ENCODE data around the gene PATJ. TPM values are rescaled to one million over a fixed set of nuclear protein-coding genes. Genes with fewer than 3 reads are reported as not detected.

PATJ gene
- polyA plus RNA-seq, 1 donor (not counting 4 experiments of a cell fraction or from before 2014, with no cell fraction given) = 28.1 TPM

DNA sequence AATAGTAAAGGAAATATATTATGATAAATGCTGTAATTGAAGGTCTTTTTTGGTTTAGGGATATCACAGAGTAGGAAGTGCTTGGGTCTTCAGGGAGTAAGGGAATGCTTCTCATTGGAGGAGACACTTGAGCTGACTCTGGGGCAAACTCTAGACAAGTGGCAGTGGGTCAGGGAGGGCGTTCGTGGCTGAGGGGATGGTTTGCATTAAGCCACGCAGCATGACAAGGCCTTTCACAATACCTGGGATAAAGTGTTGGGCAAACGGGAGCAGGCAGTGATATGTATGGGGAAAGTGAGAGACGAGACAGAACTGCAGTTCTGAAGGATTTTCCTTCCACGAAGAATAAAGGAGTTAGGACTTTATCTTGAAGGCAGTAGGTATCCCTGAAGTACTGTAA, 109.0 kb downstream of the PATJ start:
- H3K36me3 ChIP-seq (ENCODE audit: control insufficient read depth in 2 of 2, extremely low read depth in 1 of 2, insufficient read depth in 2 of 2, low read length in 2 of 2) = peaks cover 12 to 13% of the 10 kb centered on the region in 2 experiments
- no peak overlapping the region for H3K27ac ChIP-seq (ENCODE audit: control insufficient read depth, insufficient read depth, low read length)
- no peaks in the 10 kb centered on the region for H3K4me1 ChIP-seq (ENCODE audit: control insufficient read depth, extremely low read depth, insufficient read depth, low read length)
- no peak for DNase-seq (ENCODE audit: low read depth, low spot score)
- dilution Hi-C loops (cut with MboI; ENCODE audit: extremely low pct_ligation_motif_present, low sequenced_read_pairs) = no loop called here
- H4K20me1 ChIP-seq (ENCODE audit: control insufficient read depth, extremely low read depth, insufficient read depth, low read length) = no peaks in the 10 kb centered on the region
- no peak overlapping the region for H3K9ac ChIP-seq (ENCODE audit: control insufficient read depth, extremely low read depth, insufficient read depth, low read length)
- no peak overlapping the region for H3K4me3 ChIP-seq (ENCODE audit: control insufficient read depth in 2 of 3, extremely low read depth in 1 of 3, insufficient read depth in 2 of 3, low read depth in 1 of 3, low read length in 3 of 3)
- H2AFZ ChIP-seq (ENCODE audit: control insufficient read depth, low read length) = no peak overlapping the region
- H3K9me1 ChIP-seq (ENCODE audit: control insufficient read depth, extremely low read depth, insufficient read depth, low read length) = no peaks in the 10 kb centered on the region
- H3K4me2 ChIP-seq (ENCODE audit: control insufficient read depth, extremely low read depth, insufficient read depth, low read depth, low read length) = no peak overlapping the region
- H3K79me2 ChIP-seq (ENCODE audit: control insufficient read depth, insufficient read depth, low read length) = no peaks in the 10 kb centered on the region
- TF ChIP-seq EZH2 (IDR thresholded peaks at IDR 0.05; ENCODE audit: low read length) = no peak
- TF ChIP-seq, protein P1, sequence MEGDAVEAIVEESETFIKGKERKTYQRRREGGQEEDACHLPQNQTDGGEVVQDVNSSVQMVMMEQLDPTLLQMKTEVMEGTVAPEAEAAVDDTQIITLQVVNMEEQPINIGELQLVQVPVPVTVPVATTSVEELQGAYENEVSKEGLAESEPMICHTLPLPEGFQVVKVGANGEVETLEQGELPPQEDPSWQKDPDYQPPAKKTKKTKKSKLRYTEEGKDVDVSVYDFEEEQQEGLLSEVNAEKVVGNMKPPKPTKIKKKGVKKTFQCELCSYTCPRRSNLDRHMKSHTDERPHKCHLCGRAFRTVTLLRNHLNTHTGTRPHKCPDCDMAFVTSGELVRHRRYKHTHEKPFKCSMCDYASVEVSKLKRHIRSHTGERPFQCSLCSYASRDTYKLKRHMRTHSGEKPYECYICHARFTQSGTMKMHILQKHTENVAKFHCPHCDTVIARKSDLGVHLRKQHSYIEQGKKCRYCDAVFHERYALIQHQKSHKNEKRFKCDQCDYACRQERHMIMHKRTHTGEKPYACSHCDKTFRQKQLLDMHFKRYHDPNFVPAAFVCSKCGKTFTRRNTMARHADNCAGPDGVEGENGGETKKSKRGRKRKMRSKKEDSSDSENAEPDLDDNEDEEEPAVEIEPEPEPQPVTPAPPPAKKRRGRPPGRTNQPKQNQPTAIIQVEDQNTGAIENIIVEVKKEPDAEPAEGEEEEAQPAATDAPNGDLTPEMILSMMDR (optimal IDR thresholded peaks at IDR 0.05 in 1 of 3, IDR thresholded peaks at IDR 0.05 in 1 of 3, conservative IDR thresholded peaks at IDR 0.05 in 1 of 3; ENCODE audit: extremely low read depth in 1 of 3, insufficient read depth in 2 of 3, low read length in 3 of 3) = no peak
- FAIRE-seq = no peak
- H3K9me3 ChIP-seq (ENCODE audit: control insufficient read depth, low read depth, low read length) = no peaks in the 10 kb centered on the region
- H3K27me3 ChIP-seq (ENCODE audit: control insufficient read depth, extremely low read depth, insufficient read depth, low read length) = no peaks in the 10 kb centered on the region

DNA sequence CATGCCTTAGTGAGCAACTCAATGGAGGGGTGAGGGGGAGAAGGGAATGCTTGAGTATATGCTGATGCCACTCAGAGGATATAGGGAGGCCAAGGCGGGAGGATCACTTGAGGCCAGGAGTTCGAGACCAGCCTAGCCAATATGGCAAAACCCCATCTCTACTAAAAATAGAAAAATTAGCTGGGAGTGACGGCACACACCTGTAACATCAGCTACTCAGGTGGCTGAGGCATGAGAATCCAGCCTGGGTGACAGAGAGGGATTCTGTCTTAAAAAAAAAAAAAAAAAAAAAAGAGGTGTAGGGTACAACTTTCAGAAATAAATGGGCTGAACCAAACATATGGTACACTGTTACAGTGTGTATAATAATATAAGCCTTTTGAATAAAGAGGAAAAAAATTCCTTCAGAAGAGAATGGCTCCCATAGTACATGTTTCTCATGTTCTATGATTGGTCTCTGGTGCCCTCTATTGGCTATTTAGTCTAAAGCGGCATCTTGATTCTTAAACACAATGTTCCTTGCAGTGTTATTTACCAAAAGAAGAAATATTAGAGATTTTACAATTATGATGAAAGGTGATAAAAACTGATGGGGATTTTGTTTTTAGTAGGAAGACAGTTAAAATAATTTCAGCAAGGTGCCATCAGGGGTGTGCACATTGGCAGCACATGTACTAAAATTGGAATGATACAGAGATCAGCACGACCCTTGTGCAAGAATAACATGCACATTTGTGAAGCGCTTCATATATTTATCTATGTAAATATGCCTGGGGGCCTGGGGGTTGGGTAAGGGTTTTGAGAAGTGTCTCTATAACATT, 109.8 kb downstream of the PATJ start:
- Histone ChIP-seq H3K79me2 (ENCODE audit: control insufficient read depth, insufficient read depth, low read length) (no peaks in the 10 kb centered on the region), H3K4me3 (ENCODE audit: control insufficient read depth in 2 of 3, extremely low read depth in 1 of 3, insufficient read depth in 2 of 3, low read depth in 1 of 3, low read length in 3 of 3) (no peak overlapping the region), H3K9ac (ENCODE audit: control insufficient read depth, extremely low read depth, insufficient read depth, low read length) (no peak overlapping the region), H3K4me2 (ENCODE audit: control insufficient read depth, extremely low read depth, insufficient read depth, low read depth, low read length) (no peak overlapping the region), H3K36me3 (ENCODE audit: control insufficient read depth in 2 of 2, extremely low read depth in 1 of 2, insufficient read depth in 2 of 2, low read length in 2 of 2) (peaks cover 8 to 9% of the 10 kb centered on the region in 2 experiments), H4K20me1 (ENCODE audit: control insufficient read depth, extremely low read depth, insufficient read depth, low read length) (no peaks in the 10 kb centered on the region), H3K9me1 (ENCODE audit: control insufficient read depth, extremely low read depth, insufficient read depth, low read length) (no peaks in the 10 kb centered on the region), H2AFZ (ENCODE audit: control insufficient read depth, low read length) (no peak overlapping the region), H3K27me3 (ENCODE audit: control insufficient read depth, extremely low read depth, insufficient read depth, low read length) (no peaks in the 10 kb centered on the region), H3K9me3 (ENCODE audit: control insufficient read depth, low read depth, low read length) (no peaks in the 10 kb centered on the region), H3K27ac (ENCODE audit: control insufficient read depth, insufficient read depth, low read length) (no peak overlapping the region), H3K4me1 (ENCODE audit: control insufficient read depth, extremely low read depth, insufficient read depth, low read length) (no peaks in the 10 kb centered on the region)
- dilution Hi-C loops (cut with MboI; ENCODE audit: extremely low pct_ligation_motif_present, low sequenced_read_pairs) = no loop called here
- TF ChIP-seq, protein P1 (optimal IDR thresholded peaks at IDR 0.05 in 1 of 3, IDR thresholded peaks at IDR 0.05 in 1 of 3, conservative IDR thresholded peaks at IDR 0.05 in 1 of 3; ENCODE audit: extremely low read depth in 1 of 3, insufficient read depth in 2 of 3, low read length in 3 of 3) = peak in 2 of 3 experiments; percentile 40 to 48
- no peak for TF ChIP-seq EZH2 (IDR thresholded peaks at IDR 0.05; ENCODE audit: low read length)
- FAIRE-seq (no peak), DNase-seq (ENCODE audit: low read depth, low spot score) (no peak)

Measured in keratinocyte (primary cell).